WTC11 (cell line): ENCODE measurements around the gene RSRP1.

ENCODE experiments used
- ESRRA ChIP-seq: sonication (generic); formaldehyde crosslinking; IDR thresholded peaks from 2 replicates; pipeline ENCODE4 v1.8.1; 2022; ENCODE audit warnings: mild to moderate bottlenecking, missing genetic modification reagents, borderline replicate concordance
- FOXJ3 ChIP-seq: sonication (generic); formaldehyde crosslinking; IDR thresholded peaks from 2 replicates; pipeline ENCODE4 v1.9.0; 2021; ENCODE audit warnings: missing genetic modification reagents, mild to moderate bottlenecking, borderline replicate concordance
- NFYB ChIP-seq: sonication (generic); formaldehyde crosslinking; conservative IDR thresholded peaks from 2 replicates; pipeline ENCODE4 v1.8.0; 2022; ENCODE audit warnings: low read depth, missing genetic modification reagents
- TEAD4 ChIP-seq: sonication (generic); formaldehyde crosslinking; IDR thresholded peaks from 2 replicates; pipeline ENCODE4 v1.8.0; 2022; ENCODE audit warnings: mild to moderate bottlenecking, missing genetic modification reagents
- TP53 ChIP-seq: sonication (generic); formaldehyde crosslinking; IDR thresholded peaks from 2 replicates; pipeline ENCODE4 v1.8.1; 2023; ENCODE audit warnings: mild to moderate bottlenecking, missing genetic modification reagents
- ZBTB21 ChIP-seq: sonication (generic); formaldehyde crosslinking; IDR thresholded peaks from 2 replicates; pipeline ENCODE4 v1.8.1; 2023; ENCODE audit warnings: mild to moderate bottlenecking, missing genetic modification reagents, borderline replicate concordance
- ZNF121 ChIP-seq: sonication (generic); formaldehyde crosslinking; IDR thresholded peaks from 2 replicates; pipeline ENCODE4 v1.8.0; 2023; ENCODE audit warnings: missing genetic modification reagents
- TF ChIP-seq, protein P1 (sequence below): sonication (generic); formaldehyde crosslinking; IDR thresholded peaks from 2 replicates; pipeline ENCODE4 v1.8.1; 2022; ENCODE audit warnings: missing genetic modification reagents, borderline replicate concordance
- TF ChIP-seq, protein P2 (sequence below): sonication (generic); formaldehyde crosslinking; IDR thresholded peaks from 2 replicates; pipeline ENCODE4 v1.8.0; 2022; ENCODE audit warnings: missing genetic modification reagents
- TF ChIP-seq, protein P3 (sequence below): sonication (generic); formaldehyde crosslinking; IDR thresholded peaks from 2 replicates; pipeline ENCODE4 v1.8.1; 2023; ENCODE audit warnings: mild to moderate bottlenecking, missing genetic modification reagents, moderate library complexity
- TF ChIP-seq, protein P4 (sequence below): fragments of 200-600 bp; IDR thresholded peaks from 2 replicates; pipeline ENCODE4 v1.8.0; 2022; ENCODE audit warnings: antibody characterized with exemption
- TF ChIP-seq, protein P5 (sequence below): sonication (generic); formaldehyde crosslinking; IDR thresholded peaks from 2 replicates; pipeline ENCODE4 v1.8.0; 2023; ENCODE audit warnings: missing genetic modification reagents

DNA sequence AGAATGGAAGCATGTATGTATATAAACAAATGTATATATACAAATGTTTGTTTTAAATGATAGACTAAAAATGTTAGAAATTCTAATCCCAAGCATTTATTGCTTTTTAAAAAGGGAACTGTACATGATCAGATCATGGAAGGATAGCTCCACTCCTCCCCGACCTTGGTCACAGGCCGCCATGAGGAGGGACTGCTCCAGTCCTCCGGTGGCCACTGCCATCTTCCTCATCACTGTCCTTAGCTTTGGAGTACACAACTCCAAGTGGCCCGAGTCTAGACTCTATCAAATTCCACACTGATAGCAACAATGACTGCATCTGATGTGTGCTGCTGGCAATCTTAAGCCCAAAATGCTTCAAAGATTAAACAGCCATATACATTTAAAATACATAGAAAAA, 24.6 kb downstream of the RSRP1 start:
- TF ChIP-seq, protein P1, sequence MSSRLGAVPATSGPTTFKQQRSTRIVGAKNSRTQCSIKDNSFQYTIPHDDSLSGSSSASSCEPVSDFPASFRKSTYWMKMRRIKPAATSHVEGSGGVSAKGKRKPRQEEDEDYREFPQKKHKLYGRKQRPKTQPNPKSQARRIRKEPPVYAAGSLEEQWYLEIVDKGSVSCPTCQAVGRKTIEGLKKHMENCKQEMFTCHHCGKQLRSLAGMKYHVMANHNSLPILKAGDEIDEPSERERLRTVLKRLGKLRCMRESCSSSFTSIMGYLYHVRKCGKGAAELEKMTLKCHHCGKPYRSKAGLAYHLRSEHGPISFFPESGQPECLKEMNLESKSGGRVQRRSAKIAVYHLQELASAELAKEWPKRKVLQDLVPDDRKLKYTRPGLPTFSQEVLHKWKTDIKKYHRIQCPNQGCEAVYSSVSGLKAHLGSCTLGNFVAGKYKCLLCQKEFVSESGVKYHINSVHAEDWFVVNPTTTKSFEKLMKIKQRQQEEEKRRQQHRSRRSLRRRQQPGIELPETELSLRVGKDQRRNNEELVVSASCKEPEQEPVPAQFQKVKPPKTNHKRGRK (CRISPR knock-in tag) = no peak
- TF ChIP-seq, protein P2, sequence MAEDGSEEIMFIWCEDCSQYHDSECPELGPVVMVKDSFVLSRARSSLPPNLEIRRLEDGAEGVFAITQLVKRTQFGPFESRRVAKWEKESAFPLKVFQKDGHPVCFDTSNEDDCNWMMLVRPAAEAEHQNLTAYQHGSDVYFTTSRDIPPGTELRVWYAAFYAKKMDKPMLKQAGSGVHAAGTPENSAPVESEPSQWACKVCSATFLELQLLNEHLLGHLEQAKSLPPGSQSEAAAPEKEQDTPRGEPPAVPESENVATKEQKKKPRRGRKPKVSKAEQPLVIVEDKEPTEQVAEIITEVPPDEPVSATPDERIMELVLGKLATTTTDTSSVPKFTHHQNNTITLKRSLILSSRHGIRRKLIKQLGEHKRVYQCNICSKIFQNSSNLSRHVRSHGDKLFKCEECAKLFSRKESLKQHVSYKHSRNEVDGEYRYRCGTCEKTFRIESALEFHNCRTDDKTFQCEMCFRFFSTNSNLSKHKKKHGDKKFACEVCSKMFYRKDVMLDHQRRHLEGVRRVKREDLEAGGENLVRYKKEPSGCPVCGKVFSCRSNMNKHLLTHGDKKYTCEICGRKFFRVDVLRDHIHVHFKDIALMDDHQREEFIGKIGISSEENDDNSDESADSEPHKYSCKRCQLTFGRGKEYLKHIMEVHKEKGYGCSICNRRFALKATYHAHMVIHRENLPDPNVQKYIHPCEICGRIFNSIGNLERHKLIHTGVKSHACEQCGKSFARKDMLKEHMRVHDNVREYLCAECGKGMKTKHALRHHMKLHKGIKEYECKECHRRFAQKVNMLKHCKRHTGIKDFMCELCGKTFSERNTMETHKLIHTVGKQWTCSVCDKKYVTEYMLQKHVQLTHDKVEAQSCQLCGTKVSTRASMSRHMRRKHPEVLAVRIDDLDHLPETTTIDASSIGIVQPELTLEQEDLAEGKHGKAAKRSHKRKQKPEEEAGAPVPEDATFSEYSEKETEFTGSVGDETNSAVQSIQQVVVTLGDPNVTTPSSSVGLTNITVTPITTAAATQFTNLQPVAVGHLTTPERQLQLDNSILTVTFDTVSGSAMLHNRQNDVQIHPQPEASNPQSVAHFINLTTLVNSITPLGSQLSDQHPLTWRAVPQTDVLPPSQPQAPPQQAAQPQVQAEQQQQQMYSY (CRISPR knock-in tag) = no peak
- TF ChIP-seq ESRRA = no peak
- TF ChIP-seq, protein P3, sequence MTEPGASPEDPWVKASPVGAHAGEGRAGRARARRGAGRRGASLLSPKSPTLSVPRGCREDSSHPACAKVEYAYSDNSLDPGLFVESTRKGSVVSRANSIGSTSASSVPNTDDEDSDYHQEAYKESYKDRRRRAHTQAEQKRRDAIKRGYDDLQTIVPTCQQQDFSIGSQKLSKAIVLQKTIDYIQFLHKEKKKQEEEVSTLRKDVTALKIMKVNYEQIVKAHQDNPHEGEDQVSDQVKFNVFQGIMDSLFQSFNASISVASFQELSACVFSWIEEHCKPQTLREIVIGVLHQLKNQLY (CRISPR knock-in tag) = no peak
- TF ChIP-seq TEAD4 = no peak
- no peak for TF ChIP-seq FOXJ3 (CRISPR knock-in tag)
- TF ChIP-seq, protein P4, sequence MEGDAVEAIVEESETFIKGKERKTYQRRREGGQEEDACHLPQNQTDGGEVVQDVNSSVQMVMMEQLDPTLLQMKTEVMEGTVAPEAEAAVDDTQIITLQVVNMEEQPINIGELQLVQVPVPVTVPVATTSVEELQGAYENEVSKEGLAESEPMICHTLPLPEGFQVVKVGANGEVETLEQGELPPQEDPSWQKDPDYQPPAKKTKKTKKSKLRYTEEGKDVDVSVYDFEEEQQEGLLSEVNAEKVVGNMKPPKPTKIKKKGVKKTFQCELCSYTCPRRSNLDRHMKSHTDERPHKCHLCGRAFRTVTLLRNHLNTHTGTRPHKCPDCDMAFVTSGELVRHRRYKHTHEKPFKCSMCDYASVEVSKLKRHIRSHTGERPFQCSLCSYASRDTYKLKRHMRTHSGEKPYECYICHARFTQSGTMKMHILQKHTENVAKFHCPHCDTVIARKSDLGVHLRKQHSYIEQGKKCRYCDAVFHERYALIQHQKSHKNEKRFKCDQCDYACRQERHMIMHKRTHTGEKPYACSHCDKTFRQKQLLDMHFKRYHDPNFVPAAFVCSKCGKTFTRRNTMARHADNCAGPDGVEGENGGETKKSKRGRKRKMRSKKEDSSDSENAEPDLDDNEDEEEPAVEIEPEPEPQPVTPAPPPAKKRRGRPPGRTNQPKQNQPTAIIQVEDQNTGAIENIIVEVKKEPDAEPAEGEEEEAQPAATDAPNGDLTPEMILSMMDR = no peak
- TF ChIP-seq, protein P5, sequence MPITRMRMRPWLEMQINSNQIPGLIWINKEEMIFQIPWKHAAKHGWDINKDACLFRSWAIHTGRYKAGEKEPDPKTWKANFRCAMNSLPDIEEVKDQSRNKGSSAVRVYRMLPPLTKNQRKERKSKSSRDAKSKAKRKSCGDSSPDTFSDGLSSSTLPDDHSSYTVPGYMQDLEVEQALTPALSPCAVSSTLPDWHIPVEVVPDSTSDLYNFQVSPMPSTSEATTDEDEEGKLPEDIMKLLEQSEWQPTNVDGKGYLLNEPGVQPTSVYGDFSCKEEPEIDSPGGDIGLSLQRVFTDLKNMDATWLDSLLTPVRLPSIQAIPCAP (CRISPR knock-in tag) = no peak
- no peak for TF ChIP-seq ZBTB21
- no peak for TF ChIP-seq NFYB (CRISPR knock-in tag)
- TF ChIP-seq TP53 (CRISPR knock-in tag) = no peak
- TF ChIP-seq ZNF121 (CRISPR knock-in tag) = no peak
